HG03097 (cell line): ENCODE results near the gene CHURC1.

Source experiments
- ATAC-seq: cut with Tn5 transposase; IDR thresholded peaks from one replicate; pipeline ENCODE4 v1.9.1; 2021; ENCODE audit not compliant: unreplicated experiment, low FRiP score

Gene CHURC1

GRCh38 chr14:64983439-64984310 lies 69.4 kb downstream of the CHURC1 start:
- no peak for ATAC-seq
